GM21390 (cell line): ENCODE results near the gene CNOT2.
A peak's percentile ranks its signal among the peaks of the same experiment; 100 is the strongest.
"Not testable (repeated sequence)": the region's sequence is repeated elsewhere in the genome, so short reads cannot be mapped to it uniquely, and the experiment has no call there.

ENCODE experiments used
- ATAC-seq: cut with Tn5 transposase; IDR thresholded peaks from one replicate; pipeline ENCODE4 v1.9.1; 2021; ENCODE audit not compliant: unreplicated experiment

The CNOT2 gene

DNA sequence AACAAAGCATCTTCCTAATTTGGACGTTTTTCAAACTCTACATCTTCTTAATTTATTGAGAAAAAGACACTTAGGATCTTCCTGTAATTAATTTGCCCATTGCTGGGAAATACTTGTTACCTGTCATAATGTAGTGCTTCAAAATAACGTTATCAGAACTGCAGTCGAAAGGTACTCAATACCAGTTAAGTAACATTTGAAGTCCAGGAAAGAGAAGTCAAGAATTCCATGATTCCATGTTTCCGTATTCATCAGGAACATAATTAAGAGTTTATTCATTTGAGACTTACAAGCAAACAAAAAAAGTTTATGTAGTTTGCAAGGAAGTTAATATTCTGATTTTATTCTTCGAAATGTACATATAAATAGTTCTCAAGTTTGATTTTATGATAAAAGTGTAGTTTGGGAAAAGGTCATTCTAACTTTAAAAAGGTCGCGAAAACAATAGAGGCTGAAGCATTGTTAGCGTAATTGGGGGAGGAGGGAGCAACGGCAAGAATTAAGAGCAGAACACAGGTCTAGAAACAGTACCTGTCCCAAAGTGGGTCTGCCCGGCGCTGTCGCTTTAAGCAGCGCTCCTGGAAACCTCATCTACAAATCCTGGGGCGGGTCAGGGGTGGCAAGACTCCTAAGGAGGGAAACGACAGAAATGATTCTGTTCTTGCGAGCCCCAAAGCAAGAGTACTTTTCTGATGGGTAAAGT is 121.6 kb downstream of the CNOT2 start:
- ATAC-seq = no peak

DNA sequence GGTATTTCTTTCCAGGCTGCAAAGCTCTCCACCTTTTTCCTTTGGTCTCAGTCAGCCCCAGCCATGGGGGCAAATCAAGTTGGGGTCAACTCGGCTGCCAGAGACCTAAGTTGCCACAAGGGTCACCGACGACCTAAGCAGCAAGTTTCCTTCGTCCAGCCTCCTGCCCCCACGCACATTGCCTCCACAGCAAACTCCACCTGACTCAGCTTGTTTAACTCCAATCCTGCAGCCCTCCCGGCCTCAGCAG is 122.1 kb downstream of the CNOT2 start:
- no peak for ATAC-seq

- ATAC-seq = peak; percentile 80
These were observed 122.7 kb downstream of the CNOT2 start, which contains the start of gene KCNMB4 for GRCh38 chr12:70365648-70366518. Gene KCNMB4 (plus strand): TSS chr12:70366290. CDS start chr12:70366735, 445 bp downstream.

DNA sequence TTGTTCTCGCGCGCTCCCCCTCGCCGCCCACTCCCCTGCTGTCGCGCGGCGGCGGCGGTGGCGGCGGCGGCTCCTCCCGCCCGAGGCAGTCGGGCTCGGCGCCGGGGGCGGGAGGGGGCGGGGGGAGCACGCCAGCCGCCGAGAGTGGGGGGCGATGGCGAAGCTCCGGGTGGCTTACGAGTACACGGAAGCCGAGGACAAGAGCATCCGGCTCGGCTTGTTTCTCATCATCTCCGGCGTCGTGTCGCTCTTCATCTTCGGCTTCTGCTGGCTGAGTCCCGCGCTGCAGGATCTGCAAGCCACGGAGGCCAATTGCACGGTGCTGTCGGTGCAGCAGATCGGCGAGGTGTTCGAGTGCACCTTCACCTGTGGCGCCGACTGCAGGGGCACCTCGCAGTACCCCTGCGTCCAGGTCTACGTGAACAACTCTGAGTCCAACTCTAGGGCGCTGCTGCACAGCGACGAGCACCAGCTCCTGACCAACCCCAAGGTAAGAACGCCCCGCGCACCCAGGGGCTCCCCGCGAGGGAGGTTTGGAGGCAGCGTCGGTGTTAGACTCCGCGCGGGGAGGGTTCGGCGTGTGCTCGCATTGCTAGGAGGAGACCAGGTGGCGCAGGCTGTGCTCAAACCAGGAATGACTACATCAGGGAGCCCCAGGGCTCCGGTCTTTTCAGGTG is 123.5 kb downstream of the CNOT2 start:
- peak; percentile 44 for ATAC-seq

DNA sequence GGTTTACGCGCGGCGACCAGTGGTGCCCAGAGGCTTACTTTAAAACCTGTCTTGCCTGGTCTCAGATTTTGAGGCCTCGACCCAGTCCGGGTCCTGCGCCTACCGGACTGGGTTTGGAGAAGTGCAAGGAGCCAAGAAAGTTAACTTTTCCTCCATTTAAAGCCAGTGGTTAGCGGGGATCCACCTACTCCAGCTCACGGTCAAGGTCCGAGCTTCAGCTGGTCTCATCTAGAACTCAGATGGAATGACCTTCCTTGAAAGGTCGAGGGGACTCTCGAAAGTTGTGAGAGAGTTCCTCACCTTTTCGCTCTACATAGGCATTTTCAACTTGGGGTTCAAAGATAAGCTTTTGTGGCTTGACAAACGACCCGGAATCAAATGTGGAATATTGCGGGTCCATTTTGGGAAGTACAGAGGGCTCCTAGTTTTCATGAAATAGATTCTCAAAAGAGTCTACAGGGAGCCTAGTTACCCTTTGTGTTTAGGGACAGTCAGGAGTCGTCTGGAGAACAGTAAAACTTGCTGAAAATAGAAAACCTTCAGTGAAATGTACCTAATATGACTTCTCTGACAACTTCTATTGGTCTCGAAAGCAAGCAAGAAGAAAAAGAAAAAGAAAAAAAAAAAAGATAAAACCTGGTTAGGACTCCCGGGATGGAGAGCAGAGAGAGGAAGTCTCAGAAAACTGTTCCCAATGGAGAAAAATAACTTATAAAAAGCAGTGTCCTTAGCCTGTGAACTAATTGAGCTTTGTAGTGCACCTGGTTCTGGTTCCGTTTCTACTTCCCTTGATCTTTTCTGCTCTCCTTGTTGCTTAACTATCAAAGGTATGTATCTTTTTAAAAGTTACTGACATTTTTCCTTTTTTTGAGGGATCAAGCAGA is 124.3 kb downstream of the CNOT2 start:
- no peak for ATAC-seq

DNA sequence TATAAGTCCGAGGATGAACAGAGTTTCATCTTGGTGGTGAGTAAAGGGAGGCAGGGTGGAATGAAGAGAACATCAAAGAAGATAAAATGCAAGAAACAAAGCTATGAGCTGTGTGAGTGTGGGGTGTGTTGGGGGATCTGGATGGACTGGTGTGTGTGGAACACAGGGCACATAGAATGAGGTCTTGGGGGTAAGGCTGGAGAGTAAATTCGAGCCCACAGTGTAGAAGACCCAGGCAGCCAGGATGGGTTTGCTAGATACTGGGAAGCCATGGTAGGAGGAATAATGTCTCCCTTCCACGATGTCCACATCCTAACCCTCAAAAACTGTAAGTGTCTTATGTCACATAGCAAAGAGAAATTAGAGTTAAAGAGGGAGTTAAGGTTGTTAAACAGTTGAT is 129.6 kb downstream of the CNOT2 start:
- ATAC-seq = no peak

DNA sequence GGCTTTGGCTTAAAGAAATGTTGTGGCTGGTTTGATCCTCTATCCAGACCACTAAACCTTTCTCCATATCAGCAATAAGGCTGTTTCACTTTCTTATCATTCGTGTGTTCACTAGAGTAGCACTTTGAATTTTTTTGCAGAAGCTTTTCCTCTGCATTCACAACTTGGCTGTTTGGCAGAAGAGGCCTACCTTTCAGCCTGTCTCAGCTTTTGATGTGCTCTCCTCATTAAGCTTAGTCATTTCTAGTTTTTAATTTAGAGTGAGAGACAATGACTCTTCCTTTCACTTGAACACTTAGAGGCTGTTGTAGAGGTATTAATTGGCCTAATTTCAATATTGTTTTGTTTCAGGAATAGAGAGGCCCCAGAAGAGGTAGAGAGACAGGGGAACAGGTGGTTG is 136.6 kb downstream of the CNOT2 start:
- no peak for ATAC-seq

DNA sequence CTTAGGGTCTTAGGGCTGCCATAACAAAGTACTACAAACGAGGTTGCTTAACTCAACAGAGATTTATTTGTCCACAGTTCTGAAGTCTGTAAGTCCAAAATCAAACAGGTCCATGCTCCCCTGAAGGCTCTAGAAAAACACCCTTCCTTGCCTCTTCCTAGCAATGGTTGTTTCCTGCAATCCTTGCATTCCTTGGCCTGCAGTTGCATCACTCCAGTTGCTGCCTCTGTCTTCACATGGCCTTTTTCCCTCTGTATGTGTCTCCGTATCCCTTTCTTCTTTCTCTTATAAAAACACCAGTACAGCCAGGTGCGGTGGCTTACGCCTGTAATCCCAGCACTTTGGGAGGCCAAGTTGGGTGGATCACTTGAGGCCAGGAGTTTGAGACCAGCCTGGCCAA is 140.3 kb downstream of the CNOT2 start:
- no peak for ATAC-seq

DNA sequence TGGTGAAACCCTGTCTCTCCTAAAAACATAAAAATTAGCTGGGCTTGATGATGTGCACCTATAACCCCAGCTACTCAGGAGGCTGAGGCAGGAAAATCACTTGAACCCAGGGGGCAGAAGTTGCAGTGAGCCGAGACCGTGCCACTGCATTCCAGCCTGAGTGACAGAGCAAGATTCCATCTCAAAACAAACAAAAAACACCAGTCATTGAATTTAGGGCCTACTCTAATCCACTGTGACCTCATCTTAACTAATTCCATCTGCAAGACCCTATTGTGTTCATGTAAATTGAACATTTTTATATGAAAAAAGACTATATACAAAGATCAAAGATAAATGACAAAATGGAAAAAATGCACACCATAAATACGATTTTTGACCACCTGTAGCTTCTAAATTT is 140.7 kb downstream of the CNOT2 start:
- ATAC-seq = no peak

GRCh38 chr12:70386771-70387170 is 143.5 kb downstream of the CNOT2 start:
- no peak for ATAC-seq

GRCh38 chr12:70389678-70390077 is 146.4 kb downstream of the CNOT2 start:
- no peak for ATAC-seq

DNA sequence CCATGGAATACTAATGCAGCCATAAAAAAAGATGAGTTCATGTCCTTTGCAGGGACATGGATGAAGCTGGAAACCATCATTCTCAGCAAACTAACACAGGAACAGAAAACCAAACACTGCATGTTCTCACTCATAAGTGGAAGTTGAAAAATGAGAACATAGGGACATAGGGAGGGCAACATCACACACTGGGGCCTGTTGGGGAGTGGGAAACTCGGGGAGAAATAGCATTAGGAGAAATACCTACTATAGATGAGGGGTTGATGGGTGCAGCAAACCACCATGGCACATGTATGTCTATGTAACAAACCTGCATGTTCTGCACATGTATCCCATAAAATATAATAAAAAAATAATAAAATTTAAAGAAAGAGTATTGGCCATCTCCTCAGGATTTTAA is 149.4 kb downstream of the CNOT2 start:
- not testable (repeated sequence) for ATAC-seq

GRCh38 chr12:70393787-70394499 is 150.7 kb downstream of the CNOT2 start:
- no peak for ATAC-seq

DNA sequence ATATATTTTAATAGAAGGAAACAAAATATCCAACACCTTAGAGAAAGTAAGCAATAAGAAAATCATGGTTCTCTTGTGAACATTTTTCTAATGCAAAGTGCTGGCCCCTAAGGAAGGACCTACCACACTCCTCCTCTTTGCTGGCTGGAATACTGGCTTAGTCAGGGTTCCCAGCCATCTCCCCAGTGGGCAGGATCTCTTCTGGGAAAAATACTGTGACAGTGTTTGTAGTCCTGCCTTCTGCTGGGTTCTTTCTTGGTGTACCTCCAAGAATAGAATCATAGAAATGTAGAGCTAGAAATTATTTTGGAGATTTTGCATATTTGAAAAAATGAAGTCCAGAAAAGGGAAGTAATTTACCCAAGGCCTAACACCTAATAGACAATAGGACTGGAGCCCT is 154.8 kb downstream of the CNOT2 start:
- no peak for ATAC-seq

DNA sequence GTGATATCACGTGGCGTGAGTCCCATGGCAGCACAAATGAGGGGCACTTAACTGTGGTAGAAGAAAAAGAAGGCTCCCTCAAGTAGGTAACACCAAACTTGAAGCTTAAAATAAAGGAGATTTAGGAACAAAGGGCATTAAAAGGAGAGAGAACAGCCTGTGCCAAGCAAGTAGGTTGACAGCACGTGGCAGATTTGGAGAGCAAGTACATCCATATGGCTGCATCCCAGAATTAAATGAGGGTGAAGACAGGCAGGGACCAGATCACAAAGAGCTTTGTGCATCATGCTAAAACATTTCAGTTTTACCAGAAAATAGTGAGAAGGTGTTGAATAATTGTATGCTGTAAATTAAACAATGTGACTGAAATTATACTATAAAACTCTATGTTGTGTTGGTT is 155.6 kb downstream of the CNOT2 start:
- ATAC-seq = no peak

DNA sequence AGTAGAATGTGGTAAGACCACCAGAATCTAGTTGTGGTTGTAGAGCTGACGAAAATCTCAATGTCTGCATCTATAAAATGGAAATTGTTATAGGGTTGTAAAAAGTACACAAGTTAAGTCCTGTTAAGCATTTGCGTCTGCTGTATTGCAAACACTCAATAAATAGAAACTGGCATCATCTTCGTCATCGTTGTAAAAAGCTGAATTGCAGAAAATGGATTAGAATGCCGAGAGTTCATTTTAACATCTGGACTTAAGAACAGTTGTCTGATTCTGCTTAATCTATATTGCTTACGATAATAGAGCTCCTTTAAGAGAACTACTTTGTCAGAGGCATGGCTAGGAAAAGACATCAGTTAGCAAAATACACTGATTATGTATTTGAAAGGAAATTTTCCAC is 156.1 kb downstream of the CNOT2 start:
- no peak for ATAC-seq

GRCh38 chr12:70400124-70400523 is 156.9 kb downstream of the CNOT2 start:
- no peak for ATAC-seq

DNA sequence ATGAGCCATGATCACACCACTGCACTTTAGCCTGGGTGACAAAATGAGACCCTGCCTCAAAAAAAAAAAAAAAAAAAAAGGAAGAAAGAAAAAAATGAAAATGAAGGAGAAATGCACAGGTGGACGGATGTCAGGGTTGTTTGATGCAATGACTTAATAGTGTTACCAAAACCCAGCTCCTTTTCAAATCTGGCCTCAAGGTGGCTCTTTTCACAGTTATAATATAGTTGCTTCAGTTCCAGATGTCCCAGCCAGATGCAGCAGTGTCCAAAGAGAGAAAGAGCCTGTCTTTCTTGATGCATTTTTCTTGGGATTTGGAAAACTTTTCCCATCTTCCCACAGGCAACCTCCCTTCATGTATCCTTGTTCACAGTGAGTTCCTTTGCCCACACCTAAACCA is 159.4 kb downstream of the CNOT2 start:
- ATAC-seq = no peak

- ATAC-seq = no peak
These were observed 160.6 kb downstream of the CNOT2 start for GRCh38 chr12:70403826-70404225.
